Nephron progenitor cell (in vitro differentiated cells): ENCODE results near the gene RANBP1.

Experiments used
- DNase-seq: peaks from one replicate; pipeline ENCODE4 v3.0.0; 2021
- H3K27ac Mint-ChIP-seq: 2 replicates; pipeline ENCODE4 v1.8.0; 2021; ENCODE audit warnings: mild to moderate bottlenecking, moderate library complexity, mixed read lengths
- H3K27me3 Mint-ChIP-seq: 2 replicates; pipeline ENCODE4 v1.8.0; 2021; ENCODE audit warnings: mild to moderate bottlenecking, low read depth, mixed read lengths; ENCODE audit not compliant: poor library complexity
- H3K36me3 Mint-ChIP-seq: 2 replicates; pipeline ENCODE4 v1.8.0; 2021; ENCODE audit warnings: low read depth, mixed read lengths
- H3K4me1 Mint-ChIP-seq: 2 replicates; pipeline ENCODE4 v1.8.0; 2021; ENCODE audit warnings: mixed read lengths
- H3K4me3 Mint-ChIP-seq: 2 replicates; pipeline ENCODE4 v1.8.0; 2021; ENCODE audit warnings: mild to moderate bottlenecking, moderate library complexity, mixed read lengths
- H3K9me3 Mint-ChIP-seq: 2 replicates; pipeline ENCODE4 v1.8.0; 2021; ENCODE audit warnings: mild to moderate bottlenecking, moderate library complexity, mixed read lengths
- TF ChIP-seq, protein P1 (sequence below): fragments of 200-600 bp; sonication (generic); IDR thresholded peaks from 2 replicates; pipeline ENCODE4 v1.5.0; 2021; ENCODE audit warnings: antibody characterized with exemption

RANBP1 gene

GRCh38 chr22:20175597-20175900 is 59.6 kb downstream of the RANBP1 start:
- DNase-seq: no peak
- peaks cover 48% of the 10 kb centered on the region for H3K4me1 Mint-ChIP-seq
- no peaks in the 10 kb centered on the region for H3K9me3 Mint-ChIP-seq
- H3K4me3 Mint-ChIP-seq: no peak overlapping the region
- H3K27ac Mint-ChIP-seq: no peak overlapping the region
- no peaks in the 10 kb centered on the region for H3K36me3 Mint-ChIP-seq
- H3K27me3 Mint-ChIP-seq: peaks cover 18% of the 10 kb centered on the region
- TF ChIP-seq, protein P1, sequence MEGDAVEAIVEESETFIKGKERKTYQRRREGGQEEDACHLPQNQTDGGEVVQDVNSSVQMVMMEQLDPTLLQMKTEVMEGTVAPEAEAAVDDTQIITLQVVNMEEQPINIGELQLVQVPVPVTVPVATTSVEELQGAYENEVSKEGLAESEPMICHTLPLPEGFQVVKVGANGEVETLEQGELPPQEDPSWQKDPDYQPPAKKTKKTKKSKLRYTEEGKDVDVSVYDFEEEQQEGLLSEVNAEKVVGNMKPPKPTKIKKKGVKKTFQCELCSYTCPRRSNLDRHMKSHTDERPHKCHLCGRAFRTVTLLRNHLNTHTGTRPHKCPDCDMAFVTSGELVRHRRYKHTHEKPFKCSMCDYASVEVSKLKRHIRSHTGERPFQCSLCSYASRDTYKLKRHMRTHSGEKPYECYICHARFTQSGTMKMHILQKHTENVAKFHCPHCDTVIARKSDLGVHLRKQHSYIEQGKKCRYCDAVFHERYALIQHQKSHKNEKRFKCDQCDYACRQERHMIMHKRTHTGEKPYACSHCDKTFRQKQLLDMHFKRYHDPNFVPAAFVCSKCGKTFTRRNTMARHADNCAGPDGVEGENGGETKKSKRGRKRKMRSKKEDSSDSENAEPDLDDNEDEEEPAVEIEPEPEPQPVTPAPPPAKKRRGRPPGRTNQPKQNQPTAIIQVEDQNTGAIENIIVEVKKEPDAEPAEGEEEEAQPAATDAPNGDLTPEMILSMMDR: no peak

GRCh38 chr22:20176421-20177085 is 60.6 kb downstream of the RANBP1 start:
- Mint-ChIP-seq H3K27ac (no peak overlapping the region), H3K9me3 (no peaks in the 10 kb centered on the region), H3K4me3 (no peak overlapping the region), H3K36me3 (no peaks in the 10 kb centered on the region), H3K27me3 (peaks cover 14% of the 10 kb centered on the region), H3K4me1 (peaks cover 41% of the 10 kb centered on the region)
- TF ChIP-seq, protein P1: no peak
- no peak for DNase-seq
